ENCODE data around the gene B9D1.

Gene B9D1

GRCh38 chr17:19375732-19376131 lies 13.2 kb upstream of the B9D1 start:
- TF ChIP-seq GATA2 (IDR thresholded peaks at IDR 0.05; ENCODE audit: low read depth, low read length): no peak

- TF ChIP-seq GATA2 (IDR thresholded peaks at IDR 0.05; ENCODE audit: low read depth, low read length): no peak
- TF ChIP-seq GATA3 (IDR thresholded peaks at IDR 0.05; ENCODE audit: low read depth, low read length): no peak
These were observed 11.6 kb upstream of the B9D1 start for GRCh38 chr17:19374136-19374535.

- no peak for TF ChIP-seq GATA2 (IDR thresholded peaks at IDR 0.05; ENCODE audit: low read depth, low read length)
- TF ChIP-seq GATA3 (IDR thresholded peaks at IDR 0.05; ENCODE audit: low read depth, low read length): no peak
These were observed 10.5 kb upstream of the B9D1 start for GRCh38 chr17:19372866-19373504.

- TF ChIP-seq GATA3 (IDR thresholded peaks at IDR 0.05; ENCODE audit: low read depth, low read length): no peak
- no peak for TF ChIP-seq GATA2 (IDR thresholded peaks at IDR 0.05; ENCODE audit: low read depth, low read length)
These were observed 9.9 kb upstream of the B9D1 start for GRCh38 chr17:19372439-19372838.

- TF ChIP-seq GATA3 (IDR thresholded peaks at IDR 0.05; ENCODE audit: low read depth, low read length): no peak
- TF ChIP-seq GATA2 (IDR thresholded peaks at IDR 0.05; ENCODE audit: low read depth, low read length): no peak
These were observed 9.5 kb upstream of the B9D1 start for GRCh38 chr17:19372011-19372370.

- no peak for TF ChIP-seq GATA3 (IDR thresholded peaks at IDR 0.05; ENCODE audit: low read depth, low read length)
- TF ChIP-seq GATA2 (IDR thresholded peaks at IDR 0.05; ENCODE audit: low read depth, low read length): no peak
These were observed 8.9 kb upstream of the B9D1 start for GRCh38 chr17:19371259-19372010.

GRCh38 chr17:19370493-19370960 lies 8.0 kb upstream of the B9D1 start:
- TF ChIP-seq GATA2 (IDR thresholded peaks at IDR 0.05; ENCODE audit: low read depth, low read length): no peak
- TF ChIP-seq GATA3 (IDR thresholded peaks at IDR 0.05; ENCODE audit: low read depth, low read length): no peak

- no peak for TF ChIP-seq GATA3 (IDR thresholded peaks at IDR 0.05; ENCODE audit: low read depth, low read length)
- no peak for TF ChIP-seq GATA2 (IDR thresholded peaks at IDR 0.05; ENCODE audit: low read depth, low read length)
These were observed 7.4 kb upstream of the B9D1 start for GRCh38 chr17:19369846-19370492.

GRCh38 chr17:19369107-19369778 lies 6.7 kb upstream of the B9D1 start:
- TF ChIP-seq GATA3 (IDR thresholded peaks at IDR 0.05; ENCODE audit: low read depth, low read length) (no peak), GATA2 (IDR thresholded peaks at IDR 0.05; ENCODE audit: low read depth, low read length) (no peak)

GRCh38 chr17:19368229-19368628 lies 5.7 kb upstream of the B9D1 start:
- TF ChIP-seq GATA2 (IDR thresholded peaks at IDR 0.05; ENCODE audit: low read depth, low read length) (no peak), GATA3 (IDR thresholded peaks at IDR 0.05; ENCODE audit: low read depth, low read length) (no peak)

GRCh38 chr17:19366637-19366972 lies 4.1 kb upstream of the B9D1 start:
- TF ChIP-seq GATA3 (IDR thresholded peaks at IDR 0.05; ENCODE audit: low read depth, low read length) (no peak), GATA2 (IDR thresholded peaks at IDR 0.05; ENCODE audit: low read depth, low read length) (no peak)

GRCh38 chr17:19365833-19366636 lies 3.5 kb upstream of the B9D1 start:
- TF ChIP-seq GATA3 (IDR thresholded peaks at IDR 0.05; ENCODE audit: low read depth, low read length): no peak
- TF ChIP-seq GATA2 (IDR thresholded peaks at IDR 0.05; ENCODE audit: low read depth, low read length): no peak

GRCh38 chr17:19365499-19365817 lies 2.9 kb upstream of the B9D1 start:
- TF ChIP-seq GATA3 (IDR thresholded peaks at IDR 0.05; ENCODE audit: low read depth, low read length) (no peak), GATA2 (IDR thresholded peaks at IDR 0.05; ENCODE audit: low read depth, low read length) (no peak)

All from SH-SY5Y (cell line).